ENCODE data around the gene ABAT.

GRCh38 chr16:8628981-8629725 is 45.3 kb upstream of the ABAT start:
- TF ChIP-seq, protein P1, sequence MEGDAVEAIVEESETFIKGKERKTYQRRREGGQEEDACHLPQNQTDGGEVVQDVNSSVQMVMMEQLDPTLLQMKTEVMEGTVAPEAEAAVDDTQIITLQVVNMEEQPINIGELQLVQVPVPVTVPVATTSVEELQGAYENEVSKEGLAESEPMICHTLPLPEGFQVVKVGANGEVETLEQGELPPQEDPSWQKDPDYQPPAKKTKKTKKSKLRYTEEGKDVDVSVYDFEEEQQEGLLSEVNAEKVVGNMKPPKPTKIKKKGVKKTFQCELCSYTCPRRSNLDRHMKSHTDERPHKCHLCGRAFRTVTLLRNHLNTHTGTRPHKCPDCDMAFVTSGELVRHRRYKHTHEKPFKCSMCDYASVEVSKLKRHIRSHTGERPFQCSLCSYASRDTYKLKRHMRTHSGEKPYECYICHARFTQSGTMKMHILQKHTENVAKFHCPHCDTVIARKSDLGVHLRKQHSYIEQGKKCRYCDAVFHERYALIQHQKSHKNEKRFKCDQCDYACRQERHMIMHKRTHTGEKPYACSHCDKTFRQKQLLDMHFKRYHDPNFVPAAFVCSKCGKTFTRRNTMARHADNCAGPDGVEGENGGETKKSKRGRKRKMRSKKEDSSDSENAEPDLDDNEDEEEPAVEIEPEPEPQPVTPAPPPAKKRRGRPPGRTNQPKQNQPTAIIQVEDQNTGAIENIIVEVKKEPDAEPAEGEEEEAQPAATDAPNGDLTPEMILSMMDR (IDR thresholded peaks at IDR 0.05) = no peak
- TF ChIP-seq POLR2A (IDR thresholded peaks at IDR 0.05; ENCODE audit: low read depth) = no peak
- TF ChIP-seq POLR2AphosphoS5 (IDR thresholded peaks at IDR 0.05) = no peak

Measured in esophagus muscularis mucosa (tissue), 3 donors.